Type B pancreatic cell (in vitro differentiated cells): ENCODE measurements around the gene DELE1. TPM values are rescaled to one million over a fixed set of nuclear protein-coding genes. Genes with fewer than 3 reads are reported as not detected.

Experiments
- DNase-seq: peaks from one replicate; pipeline ENCODE4 v3.0.0; 2021; ENCODE audit warnings: mixed read lengths; ENCODE audit not compliant: unreplicated experiment; ENCODE audit errors: extremely low spot score
- H3K27ac Mint-ChIP-seq: 2 replicates; pipeline ENCODE4 v1.8.0; 2021; ENCODE audit warnings: mild to moderate bottlenecking, mixed read lengths
- H3K27me3 Mint-ChIP-seq: 2 replicates; pipeline ENCODE4 v1.8.0; 2021; ENCODE audit warnings: mixed read lengths
- H3K36me3 Mint-ChIP-seq: 2 replicates; pipeline ENCODE4 v1.8.0; 2021; ENCODE audit warnings: mixed read lengths
- H3K4me1 Mint-ChIP-seq: one replicate; pipeline ENCODE4 v1.8.0; 2021; ENCODE audit warnings: mixed read lengths; ENCODE audit not compliant: unreplicated experiment
- H3K4me3 Mint-ChIP-seq: 2 replicates; pipeline ENCODE4 v1.8.0; 2021; ENCODE audit warnings: mild to moderate bottlenecking, mixed read lengths
- H3K9me3 Mint-ChIP-seq: 2 replicates; pipeline ENCODE4 v1.8.0; 2021; ENCODE audit warnings: mixed read lengths
- total RNA-seq: library from RNA; stranded (reverse); gene quantifications from 2 replicates; pipeline ENCODE4 v1.2.1, GENCODE V29; 2021; ENCODE audit warnings: low replicate concordance
- TF ChIP-seq, protein P1 (sequence below): fragments of 200-600 bp; sonication (generic); conservative IDR thresholded peaks from 2 replicates; pipeline ENCODE4 v1.5.0; 2021; ENCODE audit warnings: antibody characterized with exemption, mild to moderate bottlenecking

DELE1 gene
- total RNA-seq, 1 donor from 2014 or later, result 67.9 TPM

- no peaks in the 10 kb centered on the region for H3K4me1 Mint-ChIP-seq
These were observed 8.0 kb downstream of the DELE1 start for GRCh38 chr5:141931694-141932093.

DNA sequence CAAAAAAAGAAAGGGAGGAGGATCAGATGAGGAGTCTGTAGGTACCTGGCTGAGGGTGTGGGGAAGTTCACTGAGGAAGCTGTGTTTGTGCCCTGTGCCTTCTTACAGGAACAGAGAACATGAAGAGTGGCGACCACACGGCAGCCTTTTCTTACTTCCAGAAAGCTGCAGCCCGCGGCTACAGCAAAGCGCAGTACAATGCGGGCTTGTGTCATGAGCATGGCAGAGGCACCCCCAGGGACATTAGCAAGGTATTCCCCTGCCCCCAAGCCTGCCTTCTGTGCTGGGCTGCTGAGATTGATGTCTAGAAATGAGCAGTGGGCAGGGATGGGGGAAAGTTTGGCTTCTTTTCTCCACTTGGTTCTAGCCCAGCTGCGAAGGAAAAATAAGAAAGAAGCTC, 9.5 kb downstream of the DELE1 start:
- TF ChIP-seq, protein P1, sequence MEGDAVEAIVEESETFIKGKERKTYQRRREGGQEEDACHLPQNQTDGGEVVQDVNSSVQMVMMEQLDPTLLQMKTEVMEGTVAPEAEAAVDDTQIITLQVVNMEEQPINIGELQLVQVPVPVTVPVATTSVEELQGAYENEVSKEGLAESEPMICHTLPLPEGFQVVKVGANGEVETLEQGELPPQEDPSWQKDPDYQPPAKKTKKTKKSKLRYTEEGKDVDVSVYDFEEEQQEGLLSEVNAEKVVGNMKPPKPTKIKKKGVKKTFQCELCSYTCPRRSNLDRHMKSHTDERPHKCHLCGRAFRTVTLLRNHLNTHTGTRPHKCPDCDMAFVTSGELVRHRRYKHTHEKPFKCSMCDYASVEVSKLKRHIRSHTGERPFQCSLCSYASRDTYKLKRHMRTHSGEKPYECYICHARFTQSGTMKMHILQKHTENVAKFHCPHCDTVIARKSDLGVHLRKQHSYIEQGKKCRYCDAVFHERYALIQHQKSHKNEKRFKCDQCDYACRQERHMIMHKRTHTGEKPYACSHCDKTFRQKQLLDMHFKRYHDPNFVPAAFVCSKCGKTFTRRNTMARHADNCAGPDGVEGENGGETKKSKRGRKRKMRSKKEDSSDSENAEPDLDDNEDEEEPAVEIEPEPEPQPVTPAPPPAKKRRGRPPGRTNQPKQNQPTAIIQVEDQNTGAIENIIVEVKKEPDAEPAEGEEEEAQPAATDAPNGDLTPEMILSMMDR, result no peak
- no peaks in the 10 kb centered on the region for H3K4me1 Mint-ChIP-seq
- no peak for DNase-seq
- no peaks in the 10 kb centered on the region for H3K9me3 Mint-ChIP-seq
- no peak overlapping the region for H3K4me3 Mint-ChIP-seq
- H3K27ac Mint-ChIP-seq, result no peak overlapping the region
- H3K27me3 Mint-ChIP-seq, result no peaks in the 10 kb centered on the region
- peaks cover 21% of the 10 kb centered on the region for H3K36me3 Mint-ChIP-seq

More at GRCh38 chr5:141931694-141932093, 8.0 kb downstream of the DELE1 start:
- Mint-ChIP-seq H3K9me3 (no peaks in the 10 kb centered on the region), H3K27me3 (no peaks in the 10 kb centered on the region), H3K27ac (no peak overlapping the region), H3K4me3 (no peak overlapping the region), H3K36me3 (peaks cover 27% of the 10 kb centered on the region)
- DNase-seq, result no peak
- TF ChIP-seq, protein P1, result no peak

- H3K36me3 Mint-ChIP-seq, result peaks cover 14% of the 10 kb centered on the region
- no peak for DNase-seq
- H3K4me1 Mint-ChIP-seq, result no peaks in the 10 kb centered on the region
These were observed 10.6 kb downstream of the DELE1 start for GRCh38 chr5:141934099-141934844.

DNA sequence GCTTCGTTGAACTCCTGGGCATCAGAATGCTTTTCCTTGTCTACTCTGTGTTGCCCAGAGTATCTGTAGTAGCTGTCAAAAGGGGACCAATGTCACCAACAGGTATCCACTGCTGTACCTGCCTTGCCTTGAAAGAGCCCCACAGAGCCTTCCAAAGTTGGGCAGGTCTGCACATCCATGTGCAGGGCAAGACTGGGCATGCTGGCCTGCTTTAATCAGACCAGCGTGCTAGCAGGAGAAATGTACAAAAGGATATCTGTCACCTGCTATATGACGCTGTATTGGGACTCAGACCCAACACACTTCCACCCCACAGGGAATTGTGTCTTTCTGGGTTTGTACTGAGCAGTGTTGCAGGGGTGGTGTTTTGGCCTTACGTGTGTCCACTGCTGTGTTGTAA, 11.9 kb downstream of the DELE1 start:
- Mint-ChIP-seq H3K27ac (no peak overlapping the region), H3K9me3 (no peaks in the 10 kb centered on the region), H3K4me3 (no peak overlapping the region), H3K27me3 (no peaks in the 10 kb centered on the region), H3K36me3 (peaks cover 19% of the 10 kb centered on the region), H3K4me1 (no peaks in the 10 kb centered on the region)
- no peak for DNase-seq
- TF ChIP-seq, protein P1, result no peak

More at GRCh38 chr5:141934099-141934844, 10.6 kb downstream of the DELE1 start:
- H3K27me3 Mint-ChIP-seq, result no peaks in the 10 kb centered on the region
- H3K9me3 Mint-ChIP-seq, result no peaks in the 10 kb centered on the region
- no peak overlapping the region for H3K4me3 Mint-ChIP-seq
- no peak overlapping the region for H3K27ac Mint-ChIP-seq
- TF ChIP-seq, protein P1, result no peak

- DNase-seq, result no peak
- no peaks in the 10 kb centered on the region for H3K27me3 Mint-ChIP-seq
- no peak overlapping the region for H3K27ac Mint-ChIP-seq
- peaks cover 7% of the 10 kb centered on the region for H3K36me3 Mint-ChIP-seq
- no peak overlapping the region for H3K4me3 Mint-ChIP-seq
- TF ChIP-seq, protein P1, result no peak
- no peaks in the 10 kb centered on the region for H3K9me3 Mint-ChIP-seq
- H3K4me1 Mint-ChIP-seq, result peaks cover 3% of the 10 kb centered on the region
These were observed 17.1 kb downstream of the DELE1 start for GRCh38 chr5:141940695-141941271.
